HG03354 (cell line): ENCODE results near the gene KLHL40.

ENCODE experiments used
- ATAC-seq: cut with Tn5 transposase; IDR thresholded peaks from one replicate; pipeline ENCODE4 v1.9.1; 2021; ENCODE audit warnings: mild to moderate bottlenecking; ENCODE audit not compliant: unreplicated experiment, poor library complexity, severe bottlenecking

KLHL40 gene

GRCh38 chr3:42732829-42733459 lies 47.6 kb downstream of the KLHL40 start:
- ATAC-seq: no peak

DNA sequence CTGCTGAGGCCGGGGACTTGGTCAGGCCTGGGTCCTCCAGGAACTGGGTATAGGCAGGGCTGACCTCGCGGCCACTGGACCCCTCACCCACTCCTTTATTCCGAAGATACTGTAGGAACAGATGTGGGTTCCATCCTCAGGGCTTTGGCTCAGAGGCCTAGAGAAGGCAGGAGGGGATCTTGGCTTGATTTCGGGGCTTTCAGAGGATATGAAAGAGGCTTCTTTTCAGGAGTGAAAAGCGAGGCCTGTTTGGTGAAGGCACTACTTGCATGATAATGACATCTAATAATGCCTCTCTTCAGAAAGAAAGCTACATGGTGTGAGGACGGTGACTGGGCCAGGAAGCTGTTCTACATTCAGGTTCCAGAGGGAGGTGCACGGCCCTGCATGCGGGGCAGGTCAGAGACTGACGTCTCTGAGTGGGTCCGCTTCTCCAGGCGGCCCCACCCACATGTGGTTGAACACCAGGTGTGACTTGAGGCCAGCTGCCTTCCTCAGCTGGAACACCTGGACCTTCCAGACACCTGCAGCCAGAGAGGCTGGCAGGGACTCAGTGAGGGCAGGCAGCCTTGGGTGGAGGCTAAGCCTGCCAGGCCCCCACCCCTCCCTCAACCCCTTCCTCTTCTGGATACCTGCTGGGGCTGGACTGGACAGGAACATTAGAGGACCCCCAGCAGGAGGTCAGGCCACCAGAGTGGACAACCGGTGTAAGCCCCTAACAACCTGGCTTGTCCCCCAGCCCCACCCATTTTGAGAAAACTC lies 48.3 kb downstream of the KLHL40 start:
- no peak for ATAC-seq

DNA sequence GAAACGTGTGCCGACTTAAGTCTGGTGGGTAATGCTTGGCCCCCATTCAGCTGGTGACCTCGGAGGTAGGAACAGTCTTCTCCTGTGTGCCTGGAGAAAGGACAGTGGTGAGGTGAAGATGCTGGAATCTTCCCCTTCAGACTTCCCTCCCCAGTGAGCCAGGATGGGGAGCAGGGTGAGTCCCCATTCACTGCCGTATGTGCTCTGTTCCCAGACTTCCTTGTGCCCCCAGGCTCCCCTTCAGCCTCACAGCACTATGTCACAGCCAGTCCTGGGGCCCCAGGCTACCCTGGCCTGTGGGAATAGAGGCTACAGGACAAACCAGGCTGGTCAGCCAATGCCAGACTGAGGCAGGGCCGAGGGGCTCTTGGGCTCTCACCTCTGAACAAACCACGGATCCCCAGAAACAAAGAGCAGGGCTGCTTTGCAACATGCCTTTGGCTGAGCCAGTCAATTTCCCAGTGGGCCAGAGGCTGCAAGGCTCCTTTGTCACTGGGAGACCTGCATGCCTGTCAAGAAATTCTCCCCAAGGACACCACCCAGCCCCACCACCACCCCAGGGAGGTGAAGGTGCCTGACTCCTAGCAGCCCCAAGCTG lies 49.0 kb downstream of the KLHL40 start:
- no peak for ATAC-seq

DNA sequence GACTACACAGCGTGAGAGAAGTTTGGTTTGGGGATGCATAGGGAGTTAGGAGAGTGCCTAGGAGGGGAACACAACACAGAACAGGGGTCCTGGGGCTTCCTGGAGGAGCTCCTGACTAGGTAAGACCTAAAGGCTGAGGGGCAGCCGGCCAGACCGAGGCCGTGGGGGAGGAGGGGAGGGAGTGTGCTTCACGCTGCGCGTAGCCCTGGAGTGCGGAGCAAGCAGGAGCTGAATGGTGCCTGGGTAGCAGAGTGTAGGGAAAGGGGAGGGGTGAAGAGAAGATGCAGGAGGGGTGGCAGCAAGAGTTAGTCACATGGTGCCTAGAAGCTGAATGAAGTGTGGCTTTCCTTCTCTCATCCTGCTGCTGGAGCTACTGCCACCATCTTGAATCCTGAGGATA lies 49.7 kb downstream of the KLHL40 start:
- no peak for ATAC-seq

GRCh38 chr3:42735615-42736014 lies 50.3 kb downstream of the KLHL40 start:
- ATAC-seq: no peak

DNA sequence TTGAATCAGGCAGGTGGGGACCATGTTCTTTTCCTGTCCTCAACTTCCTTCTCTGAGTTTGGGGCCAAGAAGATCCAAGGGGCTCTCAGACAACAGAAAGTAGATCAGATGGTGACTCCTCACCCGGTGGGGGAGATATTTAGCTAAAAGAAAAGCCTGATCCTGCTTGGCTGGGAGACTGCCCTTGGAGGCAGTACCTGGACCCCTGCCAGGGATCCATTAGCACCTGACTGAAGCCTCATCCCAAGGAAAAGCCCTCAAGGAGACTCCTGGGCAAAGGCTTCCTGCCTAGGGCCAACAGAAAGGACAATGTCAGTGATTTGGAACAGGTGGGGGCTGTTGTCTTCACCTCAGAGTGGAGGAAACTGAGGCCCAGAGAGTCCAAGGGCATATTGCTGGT lies 50.7 kb downstream of the KLHL40 start:
- ATAC-seq: no peak

DNA sequence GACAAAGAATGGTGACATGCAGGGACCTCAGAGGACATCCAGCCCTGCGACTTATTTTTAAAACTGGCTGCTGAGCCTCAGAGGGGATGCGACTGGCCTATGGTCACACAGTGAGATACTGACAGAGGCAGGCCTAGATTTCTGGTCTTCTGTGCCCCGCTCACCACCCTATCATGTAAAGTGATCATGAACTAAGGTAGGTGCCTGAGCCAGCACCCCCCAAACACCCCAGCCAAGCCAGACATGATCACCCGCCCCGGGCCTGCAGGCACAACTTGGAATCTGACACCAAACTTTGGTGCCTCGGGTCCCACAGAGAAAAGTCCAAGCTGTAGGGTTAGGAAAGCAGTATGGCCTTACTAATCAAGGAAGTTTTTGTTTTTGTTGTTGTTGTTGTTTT lies 51.2 kb downstream of the KLHL40 start:
- ATAC-seq: no peak

GRCh38 chr3:42739401-42740158 lies 54.2 kb downstream of the KLHL40 start:
- no peak for ATAC-seq

GRCh38 chr3:42741796-42742195 lies 56.5 kb downstream of the KLHL40 start:
- no peak for ATAC-seq
